ENCODE measurements around the gene IDE. TPM values are rescaled to one million over a fixed set of nuclear protein-coding genes. Genes with fewer than 3 reads are reported as not detected.
"Not testable (repeated sequence)": the region's sequence is repeated elsewhere in the genome, so short reads cannot be mapped to it uniquely, and the experiment has no call there.

The IDE gene
- polyA plus RNA-seq, 3 donors, result 10.7 to 21.8 (median 15.6) TPM

DNA sequence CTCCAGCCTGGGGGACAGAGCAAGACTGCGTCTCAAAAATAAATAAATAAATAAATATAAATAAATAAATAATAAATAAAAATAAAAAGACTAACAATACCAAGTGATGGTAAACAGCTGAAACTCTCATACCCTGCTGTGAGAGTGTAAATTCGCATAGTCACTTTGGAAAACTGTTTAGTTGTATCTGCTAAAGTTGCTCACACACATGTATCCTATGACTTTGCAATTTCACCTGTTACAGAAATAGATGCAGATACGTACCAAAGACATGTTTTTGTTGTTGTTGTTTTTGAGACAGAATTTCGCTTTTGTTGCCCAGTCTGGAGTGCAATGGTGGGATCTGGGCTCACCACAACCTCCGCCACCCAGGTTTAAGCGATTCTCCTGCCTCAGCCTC lies 135.7 kb downstream of the IDE start:
- Histone ChIP-seq H3K9me3 (replicated peaks in 1 of 2; ENCODE audit: control insufficient read depth in 1 of 2, insufficient read depth in 1 of 2, low read length in 2 of 2) (no peaks in the 10 kb centered on the region), H3K27me3 (ENCODE audit: control insufficient read depth in 2 of 2, insufficient read depth in 2 of 2, low read length in 2 of 2) (no peaks in the 10 kb centered on the region), H3K4me3 (replicated peaks in 1 of 3; ENCODE audit: low read depth in 2 of 3, low read length in 3 of 3) (no peak overlapping the region), H3K27ac (ENCODE audit: low read depth in 1 of 2, low read length in 2 of 2) (no peak overlapping the region), H3K36me3 (replicated peaks in 1 of 2; ENCODE audit: control insufficient read depth in 1 of 2, insufficient read depth in 2 of 2, low read length in 2 of 2) (no peaks in the 10 kb centered on the region), H2AFZ (ENCODE audit: insufficient read depth, low read depth, low read length, poor library complexity, severe bottlenecking) (no peak overlapping the region), H3K4me1 (ENCODE audit: control insufficient read depth in 1 of 2, insufficient read depth in 2 of 2, low read length in 2 of 2) (no peaks in the 10 kb centered on the region), H3K4me2 (replicated peaks; ENCODE audit: extremely low read depth, low read length, poor library complexity, severe bottlenecking) (no peak overlapping the region), H4K20me1 (ENCODE audit: insufficient read depth, low read length) (no peaks in the 10 kb centered on the region), H3K9ac (ENCODE audit: insufficient read depth, low read length, poor library complexity, severe bottlenecking) (no peak overlapping the region), H3K79me2 (ENCODE audit: insufficient read depth, low read length) (no peaks in the 10 kb centered on the region)
- no peak overlapping the region for H3K27ac Mint-ChIP-seq
- no peaks in the 10 kb centered on the region for H3K36me3 Mint-ChIP-seq
- H3K4me1 Mint-ChIP-seq, result no peaks in the 10 kb centered on the region
- intact Hi-C loops (cut with micrococcal nuclease), result no loop called here
- no peaks in the 10 kb centered on the region for H3K27me3 Mint-ChIP-seq (ENCODE audit: low read depth in 3 of 3)
- TF ChIP-seq, protein P1, sequence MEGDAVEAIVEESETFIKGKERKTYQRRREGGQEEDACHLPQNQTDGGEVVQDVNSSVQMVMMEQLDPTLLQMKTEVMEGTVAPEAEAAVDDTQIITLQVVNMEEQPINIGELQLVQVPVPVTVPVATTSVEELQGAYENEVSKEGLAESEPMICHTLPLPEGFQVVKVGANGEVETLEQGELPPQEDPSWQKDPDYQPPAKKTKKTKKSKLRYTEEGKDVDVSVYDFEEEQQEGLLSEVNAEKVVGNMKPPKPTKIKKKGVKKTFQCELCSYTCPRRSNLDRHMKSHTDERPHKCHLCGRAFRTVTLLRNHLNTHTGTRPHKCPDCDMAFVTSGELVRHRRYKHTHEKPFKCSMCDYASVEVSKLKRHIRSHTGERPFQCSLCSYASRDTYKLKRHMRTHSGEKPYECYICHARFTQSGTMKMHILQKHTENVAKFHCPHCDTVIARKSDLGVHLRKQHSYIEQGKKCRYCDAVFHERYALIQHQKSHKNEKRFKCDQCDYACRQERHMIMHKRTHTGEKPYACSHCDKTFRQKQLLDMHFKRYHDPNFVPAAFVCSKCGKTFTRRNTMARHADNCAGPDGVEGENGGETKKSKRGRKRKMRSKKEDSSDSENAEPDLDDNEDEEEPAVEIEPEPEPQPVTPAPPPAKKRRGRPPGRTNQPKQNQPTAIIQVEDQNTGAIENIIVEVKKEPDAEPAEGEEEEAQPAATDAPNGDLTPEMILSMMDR (IDR thresholded peaks at IDR 0.05), result no peak
- peaks cover 0 to 2% (median 0%) of the 10 kb centered on the region in 7 donors for H3K9me3 Mint-ChIP-seq
- no peak for DNase-seq
- WGBS (ENCODE audit: insufficient coverage), result 93% methylated on average over 2 of the region's 6 CpGs
- H3K4me3 Mint-ChIP-seq, result no peak overlapping the region

DNA sequence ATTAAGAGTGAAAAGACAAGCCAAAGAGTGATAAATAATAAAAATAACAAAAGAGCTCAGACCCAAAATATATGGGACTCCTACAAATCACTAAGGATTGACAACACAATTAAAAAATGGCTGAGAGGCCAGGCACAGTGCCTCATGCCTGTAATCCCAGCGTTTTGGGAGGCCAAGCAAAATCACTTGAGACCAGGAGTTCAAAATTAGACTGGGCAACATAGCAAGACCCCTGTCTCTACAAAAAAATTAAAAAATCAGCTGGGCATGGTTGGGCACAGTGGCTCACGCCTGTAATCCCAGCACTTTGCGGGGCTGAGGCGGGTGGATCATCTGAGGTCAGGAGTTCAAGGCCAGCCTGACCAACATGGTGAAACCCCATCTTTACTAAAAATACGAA lies 137.3 kb downstream of the IDE start:
- H3K4me3 ChIP-seq (replicated peaks in 1 of 3; ENCODE audit: low read depth in 2 of 3, low read length in 3 of 3), result no peak overlapping the region
- Mint-ChIP-seq H3K27me3 (ENCODE audit: low read depth in 3 of 3) (no peaks in the 10 kb centered on the region), H3K4me1 (no peaks in the 10 kb centered on the region), H3K4me3 (no peak overlapping the region), H3K36me3 (no peaks in the 10 kb centered on the region), H3K9me3 (peaks cover 0 to under 1% (median 0%) of the 10 kb centered on the region in 7 donors), H3K27ac (no peak overlapping the region)
- no peak for DNase-seq
- H3K79me2 ChIP-seq (ENCODE audit: insufficient read depth, low read length), result no peaks in the 10 kb centered on the region
- no peaks in the 10 kb centered on the region for H3K27me3 ChIP-seq (ENCODE audit: control insufficient read depth in 2 of 2, insufficient read depth in 2 of 2, low read length in 2 of 2)
- intact Hi-C loops (cut with micrococcal nuclease), result no loop called here
- TF ChIP-seq, protein P1 (IDR thresholded peaks at IDR 0.05), result no peak
- H4K20me1 ChIP-seq (ENCODE audit: insufficient read depth, low read length), result no peaks in the 10 kb centered on the region
- H3K4me1 ChIP-seq (ENCODE audit: control insufficient read depth in 1 of 2, insufficient read depth in 2 of 2, low read length in 2 of 2), result no peaks in the 10 kb centered on the region
- H2AFZ ChIP-seq (ENCODE audit: insufficient read depth, low read depth, low read length, poor library complexity, severe bottlenecking), result no peak overlapping the region
- H3K9me3 ChIP-seq (replicated peaks in 1 of 2; ENCODE audit: control insufficient read depth in 1 of 2, insufficient read depth in 1 of 2, low read length in 2 of 2), result no peaks in the 10 kb centered on the region
- WGBS (ENCODE audit: insufficient coverage), result 84% methylated on average over 2 of the region's 5 CpGs
- H3K4me2 ChIP-seq (replicated peaks; ENCODE audit: extremely low read depth, low read length, poor library complexity, severe bottlenecking), result no peak overlapping the region
- no peaks in the 10 kb centered on the region for H3K36me3 ChIP-seq (replicated peaks in 1 of 2; ENCODE audit: control insufficient read depth in 1 of 2, insufficient read depth in 2 of 2, low read length in 2 of 2)
- no peak overlapping the region for H3K9ac ChIP-seq (ENCODE audit: insufficient read depth, low read length, poor library complexity, severe bottlenecking)
- no peak overlapping the region for H3K27ac ChIP-seq (ENCODE audit: low read depth in 1 of 2, low read length in 2 of 2)

DNA sequence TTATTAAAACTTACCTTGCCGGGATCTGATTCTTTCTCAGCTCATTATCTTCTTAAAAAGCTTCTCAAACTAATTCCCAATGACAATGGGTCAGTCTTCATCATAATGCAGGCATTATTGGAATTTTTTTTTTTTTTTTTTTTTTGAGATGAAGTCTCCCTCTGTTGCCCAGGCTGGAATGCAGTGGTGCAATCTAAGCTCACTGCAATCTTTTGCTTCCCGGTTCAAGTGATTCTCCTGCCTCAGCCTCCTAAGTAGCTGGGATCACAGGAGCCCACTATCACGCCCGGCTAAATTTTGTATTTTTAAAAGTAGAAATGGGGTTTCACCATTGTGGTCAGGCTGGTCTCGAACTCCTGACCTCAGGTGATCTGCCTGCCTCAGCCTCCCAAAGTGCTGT lies 137.8 kb downstream of the IDE start:
- intact Hi-C loops (cut with micrococcal nuclease); H3K36me3 ChIP-seq (replicated peaks in 1 of 2; ENCODE audit: control insufficient read depth in 1 of 2, insufficient read depth in 2 of 2, low read length in 2 of 2); H3K4me3 Mint-ChIP-seq; H3K4me2 ChIP-seq (replicated peaks; ENCODE audit: extremely low read depth, low read length, poor library complexity, severe bottlenecking); DNase-seq; H3K27ac ChIP-seq (ENCODE audit: low read depth in 1 of 2, low read length in 2 of 2); H3K9me3 ChIP-seq (replicated peaks in 1 of 2; ENCODE audit: control insufficient read depth in 1 of 2, insufficient read depth in 1 of 2, low read length in 2 of 2); H3K4me3 ChIP-seq (replicated peaks in 1 of 3; ENCODE audit: low read depth in 2 of 3, low read length in 3 of 3); H3K9me3 Mint-ChIP-seq; H3K27ac Mint-ChIP-seq; H3K27me3 Mint-ChIP-seq (ENCODE audit: low read depth in 3 of 3); H3K9ac ChIP-seq (ENCODE audit: insufficient read depth, low read length, poor library complexity, severe bottlenecking); H3K36me3 Mint-ChIP-seq; H3K4me1 Mint-ChIP-seq; H3K27me3 ChIP-seq (ENCODE audit: control insufficient read depth in 2 of 2, insufficient read depth in 2 of 2, low read length in 2 of 2); H3K4me1 ChIP-seq (ENCODE audit: control insufficient read depth in 1 of 2, insufficient read depth in 2 of 2, low read length in 2 of 2); H2AFZ ChIP-seq (ENCODE audit: insufficient read depth, low read depth, low read length, poor library complexity, severe bottlenecking); H4K20me1 ChIP-seq (ENCODE audit: insufficient read depth, low read length); H3K79me2 ChIP-seq (ENCODE audit: insufficient read depth, low read length): not testable (repeated sequence)
- 100% methylated on average over 2 of the region's 5 CpGs for WGBS (ENCODE audit: insufficient coverage)

Data from CD14-positive monocyte (primary cell).